HepG2 (cell line): ENCODE results near the gene CBLC.

ENCODE experiments used
- ELF4 ChIP-seq: sonication (generic); formaldehyde crosslinking; IDR thresholded peaks from 2 replicates; pipeline ENCODE4 v1.5.0; 2020; ENCODE audit warnings: missing genetic modification reagents, mild to moderate bottlenecking, moderate library complexity, borderline replicate concordance
- EZH2 ChIP-seq: conservative IDR thresholded peaks from 2 replicates; pipeline ENCODE4 v1.6.1; 2012; ENCODE audit warnings: mild to moderate bottlenecking, low read depth, low read length, moderate library complexity
- GTF2F1 ChIP-seq: fragments of 150-350 bp; IDR thresholded peaks from 2 replicates; pipeline ENCODE4 v1.6.1; 2014; ENCODE audit warnings: low read length
- POLR2A ChIP-seq, 2 experiments: IDR thresholded peaks; 2 replicates each; pipeline ENCODE4 v1.6.1; 2011; ENCODE audit warnings: low read depth in 2 of 2, low read length in 2 of 2, mild to moderate bottlenecking in 1 of 2, moderate library complexity in 1 of 2; ENCODE audit not compliant: insufficient read depth in 1 of 2
- REST ChIP-seq, 2 experiments: IDR thresholded peaks; 2 replicates each; pipeline ENCODE4 v1.6.1; 2011 to 2012; ENCODE audit warnings: low read length in 2 of 2, borderline replicate concordance in 1 of 2, low read depth in 1 of 2, mild to moderate bottlenecking in 1 of 2, moderate library complexity in 1 of 2
- SMC3 ChIP-seq: IDR thresholded peaks from 2 replicates; pipeline ENCODE4 v1.6.1; 2011; ENCODE audit warnings: low read length, improper control_type of control experiment
- ZBTB21 ChIP-seq: sonication (generic); formaldehyde crosslinking; IDR thresholded peaks from 2 replicates; pipeline ENCODE4 v1.4.0; 2020; ENCODE audit warnings: missing genetic modification reagents
- ZNF335 ChIP-seq: sonication (generic); formaldehyde crosslinking; IDR thresholded peaks from 2 replicates; pipeline ENCODE4 v1.4.0; 2020; ENCODE audit warnings: missing genetic modification reagents
- TF ChIP-seq, protein P1 (sequence below): sonication (generic); formaldehyde crosslinking; IDR thresholded peaks from 2 replicates; pipeline ENCODE4 v1.8.0; 2022; ENCODE audit warnings: mild to moderate bottlenecking, missing genetic modification reagents; ENCODE audit not compliant: insufficient replicate concordance
- TF ChIP-seq, protein P2 (sequence below): sonication (generic); formaldehyde crosslinking; IDR thresholded peaks from 2 replicates; pipeline ENCODE4 v1.4.0; 2020; ENCODE audit warnings: missing genetic modification reagents

- no peak for TF ChIP-seq SMC3
- TF ChIP-seq POLR2A (IDR thresholded peaks at IDR 0.05; ENCODE audit: insufficient read depth in 1 of 2, low read depth in 2 of 2, low read length in 2 of 2): no peak
- no peak for TF ChIP-seq GTF2F1
- TF ChIP-seq EZH2: no peak
- TF ChIP-seq REST (IDR thresholded peaks at IDR 0.05; ENCODE audit: borderline replicate concordance in 1 of 2, low read depth in 1 of 2, low read length in 2 of 2): no peak
- TF ChIP-seq ZBTB21 (CRISPR knock-in tag): no peak
- TF ChIP-seq, protein P1, sequence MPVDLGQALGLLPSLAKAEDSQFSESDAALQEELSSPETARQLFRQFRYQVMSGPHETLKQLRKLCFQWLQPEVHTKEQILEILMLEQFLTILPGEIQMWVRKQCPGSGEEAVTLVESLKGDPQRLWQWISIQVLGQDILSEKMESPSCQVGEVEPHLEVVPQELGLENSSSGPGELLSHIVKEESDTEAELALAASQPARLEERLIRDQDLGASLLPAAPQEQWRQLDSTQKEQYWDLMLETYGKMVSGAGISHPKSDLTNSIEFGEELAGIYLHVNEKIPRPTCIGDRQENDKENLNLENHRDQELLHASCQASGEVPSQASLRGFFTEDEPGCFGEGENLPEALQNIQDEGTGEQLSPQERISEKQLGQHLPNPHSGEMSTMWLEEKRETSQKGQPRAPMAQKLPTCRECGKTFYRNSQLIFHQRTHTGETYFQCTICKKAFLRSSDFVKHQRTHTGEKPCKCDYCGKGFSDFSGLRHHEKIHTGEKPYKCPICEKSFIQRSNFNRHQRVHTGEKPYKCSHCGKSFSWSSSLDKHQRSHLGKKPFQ: no peak
- TF ChIP-seq ELF4 (CRISPR knock-in tag): no peak
- no peak for TF ChIP-seq ZNF335 (CRISPR knock-in tag)
- TF ChIP-seq, protein P2, sequence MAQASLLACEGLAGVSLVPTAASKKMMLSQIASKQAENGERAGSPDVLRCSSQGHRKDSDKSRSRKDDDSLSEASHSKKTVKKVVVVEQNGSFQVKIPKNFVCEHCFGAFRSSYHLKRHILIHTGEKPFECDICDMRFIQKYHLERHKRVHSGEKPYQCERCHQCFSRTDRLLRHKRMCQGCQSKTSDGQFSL (CRISPR knock-in tag): no peak
These were observed 19.8 kb upstream of the CBLC start for GRCh38 chr19:44757735-44758505.
